K562 (cell line): ENCODE data around the gene PIK3CB. TPM values are rescaled to one million over a fixed set of nuclear protein-coding genes. Genes with fewer than 3 reads are reported as not detected.

Source experiments
- ATAC-seq: fragments of 200-7000 bp; cut with Tn5 transposase; 3 replicates; pipeline ENCODE4 v1.9.1; 2020; ENCODE audit warnings: moderate library complexity
- BruUV-seq: library from RNA; stranded (reverse); fragments of 400-500 nt; replicated peaks from 2 replicates; lab custom pipeline; 2021; lab: Mats Ljungman, UMichigan
- CTCF ChIA-PET: fragments of 300-600 bp; formaldehyde crosslinking; extraction: SDS; loops from one replicate; lab custom pipeline; 2021; ENCODE audit warnings: low intra/inter-chr PET ratio; lab: Yijun Ruan, JAX
- POLR2A ChIA-PET: fragments of 300-600, 350-650 bp; sonication (Branson Sonifier 250); formaldehyde crosslinking; extraction: SDS; loops from one replicate; lab custom pipeline; 2021; ENCODE audit warnings: antibody characterized with exemption, inconsistent platforms; lab: Yijun Ruan, JAX
- DNase-seq, 4 experiments: peaks; one replicate each; pipeline versions ENCODE4 v3.0.0 to v3.0.0-alpha.2; 2011 to 2018; ENCODE audit warnings: low spot score in 3 of 4, mixed read lengths in 3 of 4; ENCODE audit errors: extremely low read depth in 1 of 4
- FAIRE-seq: peaks from 2 replicates; lab custom pipeline; 2011; peaks lifted over from hg19 to GRCh38; lab: Jason Lieb, UNC
- H2AFZ ChIP-seq: 2 replicates; pipeline ENCODE4 v1.6.0; 2011; ENCODE audit warnings: low read depth, low read length, control low read depth, inconsistent platforms
- H3K27ac ChIP-seq: fragments of 200-600 bp; 3 replicates; pipeline ENCODE4 v1.8.0; 2011; ENCODE audit warnings: low read depth, mild to moderate bottlenecking, control low read depth, inconsistent platforms, low read length, moderate library complexity, mixed read lengths; ENCODE audit errors: extremely low read depth
- H3K27me3 ChIP-seq, 2 experiments: fragments of 300-600 bp in 1 of 2; 2 replicates in 1 of 2; 3 replicates in 1 of 2; pipeline versions ENCODE4 v1.6.0 to v1.8.0; 2011; ENCODE audit warnings: inconsistent platforms in 2 of 2, low read length in 2 of 2, mild to moderate bottlenecking in 1 of 2, mixed read lengths in 1 of 2, moderate library complexity in 1 of 2; ENCODE audit not compliant: control insufficient read depth in 2 of 2, insufficient read depth in 2 of 2
- H3K36me3 ChIP-seq: fragments of 300-600 bp; 3 replicates; pipeline ENCODE4 v1.8.0; 2011; ENCODE audit warnings: mild to moderate bottlenecking, low read length, inconsistent platforms; ENCODE audit not compliant: control insufficient read depth, insufficient read depth
- H3K4me1 ChIP-seq, 2 experiments: fragments of 200-600 bp in 1 of 2; replicated peaks in 1 of 2; 2 replicates in 1 of 2; 3 replicates in 1 of 2; pipeline versions ENCODE4 v1.5.1 to v1.8.0; 2011; ENCODE audit warnings: inconsistent platforms in 2 of 2, low read length in 2 of 2, mild to moderate bottlenecking in 1 of 2, mixed read lengths in 1 of 2, moderate library complexity in 1 of 2; ENCODE audit not compliant: control insufficient read depth in 2 of 2, insufficient read depth in 2 of 2
- H3K4me2 ChIP-seq: 2 replicates; pipeline ENCODE4 v1.6.1; 2011; ENCODE audit warnings: low read length, control low read depth, inconsistent platforms, mixed read lengths; ENCODE audit not compliant: insufficient read depth
- H3K4me3 ChIP-seq: fragments of 200-600 bp; sonication (generic), shearing (Covaris generic); 2 replicates; pipeline ENCODE4 v1.5.1; 2016; ENCODE audit warnings: control low read depth, inconsistent platforms
- H3K79me2 ChIP-seq: fragments of 200-600 bp; 3 replicates; pipeline ENCODE4 v1.8.0; 2011; ENCODE audit warnings: low read length, inconsistent platforms; ENCODE audit not compliant: control insufficient read depth, insufficient read depth
- H3K9ac ChIP-seq, 2 experiments: 2 replicates each; pipeline versions ENCODE4 v1.6.0 to v1.6.1; 2011; ENCODE audit warnings: low read depth in 2 of 2, low read length in 2 of 2, control low read depth in 1 of 2, inconsistent platforms in 1 of 2, mild to moderate bottlenecking in 1 of 2, mixed read lengths in 1 of 2; ENCODE audit not compliant: insufficient read depth in 1 of 2
- H3K9me1 ChIP-seq: one replicate; pipeline ENCODE4 v1.6.0; 2011; ENCODE audit warnings: inconsistent platforms, mild to moderate bottlenecking, low read length, moderate library complexity; ENCODE audit not compliant: control insufficient read depth, insufficient read depth
- H3K9me3 ChIP-seq: replicated peaks from 2 replicates; pipeline ENCODE4 v1.5.1; 2011; ENCODE audit warnings: low read depth, low read length, inconsistent platforms; ENCODE audit not compliant: control insufficient read depth, insufficient read depth
- H4K20me1 ChIP-seq: replicated peaks from 2 replicates; pipeline ENCODE4 v1.6.1; 2011; ENCODE audit warnings: low read length, inconsistent platforms, mixed read lengths; ENCODE audit not compliant: control insufficient read depth, insufficient read depth
- COPS2 ChIP-seq: fragments of 450-650 bp; conservative IDR thresholded peaks from 2 replicates; pipeline ENCODE4 v1.6.1; 2016; ENCODE audit warnings: mild to moderate bottlenecking, moderate library complexity
- DDX20 ChIP-seq: fragments of 450-650 bp; IDR thresholded peaks from 2 replicates; pipeline ENCODE4 v1.6.1; 2016; ENCODE audit warnings: missing genetic modification characterization, low read depth, mild to moderate bottlenecking, missing compliant biosample characterization, moderate library complexity
- E2F1 ChIP-seq: sonication (generic); formaldehyde crosslinking; IDR thresholded peaks from 2 replicates; pipeline ENCODE4 v1.8.1; 2023; ENCODE audit warnings: mild to moderate bottlenecking, missing genetic modification reagents, moderate library complexity
- ELF2 ChIP-seq: fragments of 250-450 bp; sonication (Bioruptor Pico); IDR thresholded peaks from 2 replicates; pipeline ENCODE4 v1.5.0; 2021; ENCODE audit warnings: mild to moderate bottlenecking
- KLF13 ChIP-seq: fragments of 450-650 bp; IDR thresholded peaks from 2 replicates; pipeline ENCODE4 v1.6.1; 2016; ENCODE audit warnings: missing genetic modification characterization, low read depth, mild to moderate bottlenecking, missing compliant biosample characterization, moderate library complexity, borderline replicate concordance
- KLF6 ChIP-seq: fragments of 250-450 bp; sonication (Bioruptor Pico); IDR thresholded peaks from 2 replicates; pipeline ENCODE4 v1.4.0; 2020; ENCODE audit warnings: mild to moderate bottlenecking, moderate library complexity, borderline replicate concordance
- L3MBTL2 ChIP-seq: fragments of 450-650 bp; IDR thresholded peaks from 2 replicates; pipeline ENCODE4 v1.6.1; 2016; ENCODE audit warnings: mild to moderate bottlenecking, moderate library complexity
- MED1 ChIP-seq: sonication (generic); formaldehyde crosslinking; IDR thresholded peaks from 2 replicates; pipeline ENCODE4 v1.8.1; 2023; ENCODE audit warnings: missing genetic modification reagents, borderline replicate concordance
- MIER1 ChIP-seq: fragments of 450-650 bp; IDR thresholded peaks from 2 replicates; pipeline ENCODE4 v1.6.1; 2016; ENCODE audit warnings: antibody characterized with exemption, mild to moderate bottlenecking, low read depth
- MTA1 ChIP-seq: fragments of 450-650 bp; IDR thresholded peaks from 2 replicates; pipeline ENCODE4 v1.6.1; 2017; ENCODE audit warnings: borderline replicate concordance
- NFIC ChIP-seq: fragments of 450-650 bp; IDR thresholded peaks from 2 replicates; pipeline ENCODE4 v1.6.1; 2017; ENCODE audit warnings: mild to moderate bottlenecking, inconsistent platforms
- RBM15 ChIP-seq: fragments of 200-400 bp; formaldehyde crosslinking; IDR thresholded peaks from 2 replicates; pipeline ENCODE4 v1.6.1; 2018; ENCODE audit warnings: mild to moderate bottlenecking, low read length, moderate library complexity; ENCODE audit not compliant: insufficient read depth
- SPI1 ChIP-seq: IDR thresholded peaks from 2 replicates; pipeline ENCODE4 v1.6.1; 2011; ENCODE audit warnings: low read depth, low read length, control low read depth, borderline replicate concordance
- TCF7L2 ChIP-seq: fragments of 150-350 bp; IDR thresholded peaks from 2 replicates; pipeline ENCODE4 v1.6.1; 2016; ENCODE audit warnings: low read depth, mild to moderate bottlenecking, low read length, moderate library complexity
- ZNF395 ChIP-seq: fragments of 200-800 bp; sonication (Bioruptor generic); IDR thresholded peaks from 2 replicates; pipeline ENCODE4 v1.6.1; 2017; ENCODE audit warnings: missing genetic modification characterization, missing compliant biosample characterization
- ZNF696 ChIP-seq: fragments of 250-450 bp; sonication (Bioruptor Pico); conservative IDR thresholded peaks from 2 replicates; pipeline ENCODE4 v1.4.0; 2020; ENCODE audit warnings: mild to moderate bottlenecking, moderate library complexity
- ZNF764 ChIP-seq: fragments of 250-450 bp; sonication (Bioruptor Pico); IDR thresholded peaks from 2 replicates; pipeline ENCODE4 v1.4.0; 2020; ENCODE audit warnings: low read depth, mild to moderate bottlenecking, moderate library complexity
- ZNF778 ChIP-seq: fragments of 450-650 bp; formaldehyde crosslinking; IDR thresholded peaks from 2 replicates; pipeline ENCODE4 v1.4.0; 2020; ENCODE audit warnings: mild to moderate bottlenecking, moderate library complexity
- ZNF785 ChIP-seq: fragments of 250-450 bp; sonication (Bioruptor Pico); IDR thresholded peaks from 2 replicates; pipeline ENCODE4 v1.4.0; 2020; ENCODE audit warnings: mild to moderate bottlenecking
- WGBS: fragments of 100-300 bp; shearing (Covaris generic); methylation state at CpG from one replicate; pipeline ENCODE4 v1.1.6; 2016; ENCODE audit warnings: low coverage, mixed read lengths; ENCODE audit not compliant: insufficient coverage; ENCODE audit errors: missing lambda C conversion rate; 5-methylcytosine and 5-hydroxymethylcytosine counted together
- in situ Hi-C: fragments of 300-500 bp; cut with MboI; formaldehyde crosslinking; loops from 4 replicates; pipeline ENCODE4 v1.15.0; 2018; ENCODE audit warnings: inconsistent platforms, mixed read lengths
- intact Hi-C: fragments of 100-400 bp; cut with micrococcal nuclease; formaldehyde crosslinking; loops from 2 replicates; pipeline ENCODE4 v1.14.2; 2022
- polyA plus RNA-seq, 8 experiments: library from polyadenylated mRNA; depleted of rRNA in 4 of 8; stranded (reverse) in 5 of 8; unstranded in 3 of 8; fragments of >200 nt; fragmentation: Nextera tagmentation in 2 of 8; fragmentation: Illumina TruSeq in 1 of 8; extraction: Ambion mirVana in 2 of 8; extraction: Trizol in 1 of 8; gene quantifications; 2 replicates each; pipeline versions ENCODE4 v1.2.1 to v1.2.3, GENCODE V29; 2011 to 2014; ENCODE audit warnings: inconsistent platforms in 1 of 8, missing spikeins in 1 of 8
- total RNA-seq, 7 experiments: library from RNA; depleted of rRNA in 6 of 7; stranded (reverse); fragments of >200 nt in 6 of 7; fragmentation: Illumina TruSeq in 2 of 7; extraction: Trizol in 2 of 7; gene quantifications; 2 replicates each; pipeline versions ENCODE4 v1.2.1 to v1.2.3, GENCODE V29; 2011 to 2021; ENCODE audit warnings: low replicate concordance in 1 of 7
- TF ChIP-seq, protein P1 (sequence below), 2 experiments: fragments of 450-650 bp; conservative IDR thresholded peaks; 2 replicates each; pipeline ENCODE4 v1.6.1; 2017; ENCODE audit warnings: mild to moderate bottlenecking in 2 of 2, moderate library complexity in 2 of 2

The PIK3CB gene
- total and polyA plus RNA-seq, 9 of the 15 experiments (the other 6 are each of a cell fraction or from before 2014, with no cell fraction given): 15.3 to 62.6 (median 28.3) TPM

GRCh38 chr3:138862531-138862923 lies 27.8 kb upstream of the PIK3CB start:
- H3K79me2 ChIP-seq: no peaks in the 10 kb centered on the region
- intact Hi-C loops (loop anchor here (2.0 kb wide), 1 partner anchor 28 kb away; the partner anchor contains the start of gene PIK3CB), in situ Hi-C loops (no loop called here)
- ChIA-PET POLR2A (interaction anchor here (1.0 to 2.4 kb wide), 5 partner anchors 9 to 65 kb away, joined by 4 to 17 read pairs (median 5); partner anchors contain the start of gene PIK3CB), CTCF (no interaction called here)
- no peaks in the 10 kb centered on the region for H3K27me3 ChIP-seq
- BruUV-seq: no TSS peak
- WGBS: 15% methylated on average over 4 of the region's 4 CpGs
- no peak for FAIRE-seq
- peak overlapping the region; percentile 96 for H2AFZ ChIP-seq
- peak overlapping the region; percentile 75 for H3K27ac ChIP-seq
- peak in 1 of 4 experiments; percentile 44 for DNase-seq
- H3K9me1 ChIP-seq: no peaks in the 10 kb centered on the region
- peaks cover 20 to 31% of the 10 kb centered on the region in 2 experiments; a peak in 4 of 5 replicates for H3K4me1 ChIP-seq
- no peak overlapping the region for H3K4me3 ChIP-seq
- ATAC-seq: peak; percentile 30
- H4K20me1 ChIP-seq: no peaks in the 10 kb centered on the region
- H3K9ac ChIP-seq: peak overlapping the region; percentile 47 to 65; a peak in 3 of 4 replicates
- no peaks in the 10 kb centered on the region for H3K36me3 ChIP-seq
- H3K9me3 ChIP-seq: no peaks in the 10 kb centered on the region
- H3K4me2 ChIP-seq: peak overlapping the region; percentile 76
- TF ChIP-seq KLF13 (tag) (no peak), MED1 (CRISPR knock-in tag) (no peak), ZNF778 (no peak), DDX20 (tag) (0 out of 2 replicates have a peak, but pooled peaks have one; percentile 22), RBM15 (no peak), E2F1 (no peak), MIER1 (no peak), ZNF764 (CRISPR knock-in tag) (no peak), ZNF785 (CRISPR knock-in tag) (no peak), ZNF395 (0 out of 2 replicates have a peak, but pooled peaks have one; percentile 15), ELF2 (CRISPR knock-in tag) (0 out of 2 replicates have a peak, but pooled peaks have one; percentile 52), NFIC (no peak), TCF7L2 (no peak), KLF6 (CRISPR knock-in tag) (0 out of 2 replicates have a peak, but pooled peaks have one; percentile 4), L3MBTL2 (peak; percentile 33; the same call in 1 of the 2 replicates), MTA1 (no peak), SPI1 (peak; percentile 100), ZNF696 (CRISPR knock-in tag) (no peak), COPS2 (no peak)
- TF ChIP-seq, protein P1, sequence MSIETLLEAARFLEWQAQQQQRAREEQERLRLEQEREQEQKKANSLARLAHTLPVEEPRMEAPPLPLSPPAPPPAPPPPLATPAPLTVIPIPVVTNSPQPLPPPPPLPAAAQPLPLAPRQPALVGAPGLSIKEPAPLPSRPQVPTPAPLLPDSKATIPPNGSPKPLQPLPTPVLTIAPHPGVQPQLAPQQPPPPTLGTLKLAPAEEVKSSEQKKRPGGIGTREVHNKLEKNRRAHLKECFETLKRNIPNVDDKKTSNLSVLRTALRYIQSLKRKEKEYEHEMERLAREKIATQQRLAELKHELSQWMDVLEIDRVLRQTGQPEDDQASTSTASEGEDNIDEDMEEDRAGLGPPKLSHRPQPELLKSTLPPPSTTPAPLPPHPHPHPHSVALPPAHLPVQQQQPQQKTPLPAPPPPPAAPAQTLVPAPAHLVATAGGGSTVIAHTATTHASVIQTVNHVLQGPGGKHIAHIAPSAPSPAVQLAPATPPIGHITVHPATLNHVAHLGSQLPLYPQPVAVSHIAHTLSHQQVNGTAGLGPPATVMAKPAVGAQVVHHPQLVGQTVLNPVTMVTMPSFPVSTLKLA (conservative IDR thresholded peaks at IDR 0.05): no peak
